ENCODE results near the gene IQGAP3. TPM values are rescaled to one million over a fixed set of nuclear protein-coding genes. Genes with fewer than 3 reads are reported as not detected.

IQGAP3 gene
- total RNA-seq, 1 donor from 2014 or later = 1.7 TPM

- Histone ChIP-seq H3K27ac (peak overlapping the region; percentile 70), H3K4me1 (peaks cover 67% of the 10 kb centered on the region), H3K4me3 (no peak overlapping the region), H3K9me3 (no peaks in the 10 kb centered on the region), H3K36me3 (no peaks in the 10 kb centered on the region), H3K27me3 (ENCODE audit: low read depth) (no peaks in the 10 kb centered on the region)
- ATAC-seq (peak; percentile 18 to 61), DNase-seq (peak; percentile 85)
- no peak for TF ChIP-seq CTCF (IDR thresholded peaks at IDR 0.05)
- intact Hi-C loops (cut with DNase I) = no loop called here
These were observed 64.0 kb downstream of the IQGAP3 start for GRCh38 chr1:156508205-156508954.

GRCh38 chr1:156506450-156506849, 65.9 kb downstream of the IQGAP3 start:
- no peak for DNase-seq
- intact Hi-C loops (cut with DNase I) = no loop called here
- no peak overlapping the region for H3K4me3 ChIP-seq
- no peaks in the 10 kb centered on the region for H3K9me3 ChIP-seq
- no peaks in the 10 kb centered on the region for H3K36me3 ChIP-seq
- H3K4me1 ChIP-seq = peaks cover 81% of the 10 kb centered on the region
- no peak for TF ChIP-seq CTCF (IDR thresholded peaks at IDR 0.05)
- ATAC-seq = no peak
- no peaks in the 10 kb centered on the region for H3K27me3 ChIP-seq (ENCODE audit: low read depth)
- no peak overlapping the region for H3K27ac ChIP-seq

- Histone ChIP-seq H3K9me3 (no peaks in the 10 kb centered on the region), H3K4me1 (peaks cover 75% of the 10 kb centered on the region), H3K36me3 (no peaks in the 10 kb centered on the region), H3K4me3 (peak overlapping the region; percentile 43), H3K27me3 (ENCODE audit: low read depth) (no peaks in the 10 kb centered on the region), H3K27ac (peak overlapping the region; percentile 100)
- ATAC-seq = no peak
- no peak for DNase-seq
- intact Hi-C loops (cut with DNase I) = no loop called here
- no peak for TF ChIP-seq CTCF (IDR thresholded peaks at IDR 0.05)
These were observed 66.6 kb downstream of the IQGAP3 start for GRCh38 chr1:156505679-156506298.

- Histone ChIP-seq H3K4me3 (peak overlapping the region; percentile 43), H3K27ac (peak overlapping the region; percentile 100), H3K9me3 (no peaks in the 10 kb centered on the region), H3K27me3 (ENCODE audit: low read depth) (no peaks in the 10 kb centered on the region), H3K4me1 (peaks cover 69% of the 10 kb centered on the region), H3K36me3 (no peaks in the 10 kb centered on the region)
- peak; percentile 61 to 74 for ATAC-seq
- DNase-seq = peak; percentile 100
- peak; percentile 7 for TF ChIP-seq CTCF (IDR thresholded peaks at IDR 0.05)
- intact Hi-C loops (cut with DNase I) = no loop called here
These were observed 67.3 kb downstream of the IQGAP3 start for GRCh38 chr1:156504821-156505678.

- peak overlapping the region; percentile 43 for H3K4me3 ChIP-seq
- H3K4me1 ChIP-seq = peaks cover 63% of the 10 kb centered on the region
- no peak for ATAC-seq
- H3K27ac ChIP-seq = peak overlapping the region; percentile 100
- DNase-seq = no peak
- TF ChIP-seq CTCF (IDR thresholded peaks at IDR 0.05) = no peak
- no peaks in the 10 kb centered on the region for H3K9me3 ChIP-seq
- no peaks in the 10 kb centered on the region for H3K36me3 ChIP-seq
- no peaks in the 10 kb centered on the region for H3K27me3 ChIP-seq (ENCODE audit: low read depth)
- intact Hi-C loops (cut with DNase I) = no loop called here
These were observed 67.9 kb downstream of the IQGAP3 start for GRCh38 chr1:156504438-156504813.
